ENCODE data around the gene GNAS.

DNA sequence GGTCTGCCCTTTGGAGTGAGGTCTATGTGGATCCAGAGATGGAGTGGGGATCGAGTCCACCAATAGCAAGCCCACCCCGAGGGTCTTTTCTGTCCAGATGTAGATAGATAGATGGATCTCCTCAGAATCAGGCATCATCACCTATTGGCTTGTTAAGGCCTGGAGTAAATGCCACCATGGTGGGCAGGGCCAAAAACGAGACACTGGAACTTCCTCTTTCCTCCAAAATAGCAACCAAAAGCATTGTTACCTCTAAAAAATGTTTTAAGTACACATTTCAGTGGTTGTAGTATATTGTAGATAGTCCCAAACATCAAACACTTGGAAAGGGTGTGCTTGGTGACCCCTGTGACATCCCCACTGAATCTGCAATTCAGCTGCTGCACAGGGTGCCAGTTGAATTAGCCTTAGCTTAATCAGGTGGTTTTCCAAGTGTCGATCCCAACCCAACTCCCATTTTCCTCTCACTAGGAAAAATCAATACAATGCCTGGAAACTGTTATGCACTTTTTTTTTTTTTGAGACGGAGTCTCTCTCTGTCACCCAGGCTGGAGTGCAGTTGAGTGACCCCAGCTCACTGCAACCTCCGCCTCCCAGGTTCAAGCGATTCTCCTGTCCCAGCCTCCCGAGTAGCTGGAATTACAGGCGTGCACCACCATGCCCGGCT is 93.6 kb downstream of the GNAS start:
- no peak for TF ChIP-seq TAF1 (IDR thresholded peaks at IDR 0.05; ENCODE audit: low read depth, low read length)
- TF ChIP-seq POLR2AphosphoS5 (IDR thresholded peaks at IDR 0.05; ENCODE audit: low read depth, low read length), result no peak
- no peak for TF ChIP-seq POLR2A (IDR thresholded peaks at IDR 0.05; ENCODE audit: low read depth, low read length)
- TF ChIP-seq SPI1 (IDR thresholded peaks at IDR 0.05; ENCODE audit: low read depth, low read length), result peak; percentile 36; the same call in 1 of the 2 replicates

Data from GM12891 (cell line).